Immature natural killer cell (primary cell): Measurements from ENCODE around the gene TSPAN11. TPM values are rescaled to one million over a fixed set of nuclear protein-coding genes. Genes with fewer than 3 reads are reported as not detected.

Experiments
- DNase-seq, 3 donors: peaks; one replicate each; pipeline ENCODE4 v3.0.0; 2022; ENCODE audit warnings: mixed read lengths in 1 of 3
- H3K27ac Mint-ChIP-seq, 6 donors: one replicate each; pipeline ENCODE4 v1.8.0; 2020; ENCODE audit warnings: mixed read lengths in 6 of 6, mild to moderate bottlenecking in 5 of 6, inconsistent platforms in 4 of 6, moderate library complexity in 3 of 6
- H3K27me3 Mint-ChIP-seq, 3 donors: one replicate each; pipeline ENCODE4 v1.8.0; 2020 to 2021; ENCODE audit warnings: low read depth in 3 of 3, mild to moderate bottlenecking in 3 of 3, mixed read lengths in 3 of 3, moderate library complexity in 3 of 3, inconsistent platforms in 1 of 3
- H3K36me3 Mint-ChIP-seq, 3 donors: one replicate each; pipeline ENCODE4 v1.8.0; 2020; ENCODE audit warnings: mixed read lengths in 3 of 3, inconsistent platforms in 2 of 3, mild to moderate bottlenecking in 2 of 3
- H3K4me1 Mint-ChIP-seq, 2 donors: one replicate each; pipeline ENCODE4 v1.8.0; 2020; ENCODE audit warnings: inconsistent platforms in 2 of 2, mild to moderate bottlenecking in 2 of 2, mixed read lengths in 2 of 2, moderate library complexity in 1 of 2
- H3K4me3 Mint-ChIP-seq, 5 donors: one replicate each; pipeline ENCODE4 v1.8.0; 2020; ENCODE audit warnings: mild to moderate bottlenecking in 5 of 5, mixed read lengths in 5 of 5, inconsistent platforms in 3 of 5, moderate library complexity in 3 of 5
- H3K9me3 Mint-ChIP-seq, 6 donors: one replicate each; pipeline ENCODE4 v1.8.0; 2020; ENCODE audit warnings: mild to moderate bottlenecking in 6 of 6, mixed read lengths in 6 of 6, inconsistent platforms in 4 of 6, moderate library complexity in 3 of 6
- polyA plus RNA-seq, 3 donors: library from polyadenylated mRNA; unstranded; fragments of 300-500 nt; fragmentation: Illumina TruSeq; gene quantifications; one replicate each; pipeline ENCODE4 v1.2.3, GENCODE V29; 2021

The TSPAN11 gene
- polyA plus RNA-seq, 3 donors from 2014 or later, result not detected

DNA sequence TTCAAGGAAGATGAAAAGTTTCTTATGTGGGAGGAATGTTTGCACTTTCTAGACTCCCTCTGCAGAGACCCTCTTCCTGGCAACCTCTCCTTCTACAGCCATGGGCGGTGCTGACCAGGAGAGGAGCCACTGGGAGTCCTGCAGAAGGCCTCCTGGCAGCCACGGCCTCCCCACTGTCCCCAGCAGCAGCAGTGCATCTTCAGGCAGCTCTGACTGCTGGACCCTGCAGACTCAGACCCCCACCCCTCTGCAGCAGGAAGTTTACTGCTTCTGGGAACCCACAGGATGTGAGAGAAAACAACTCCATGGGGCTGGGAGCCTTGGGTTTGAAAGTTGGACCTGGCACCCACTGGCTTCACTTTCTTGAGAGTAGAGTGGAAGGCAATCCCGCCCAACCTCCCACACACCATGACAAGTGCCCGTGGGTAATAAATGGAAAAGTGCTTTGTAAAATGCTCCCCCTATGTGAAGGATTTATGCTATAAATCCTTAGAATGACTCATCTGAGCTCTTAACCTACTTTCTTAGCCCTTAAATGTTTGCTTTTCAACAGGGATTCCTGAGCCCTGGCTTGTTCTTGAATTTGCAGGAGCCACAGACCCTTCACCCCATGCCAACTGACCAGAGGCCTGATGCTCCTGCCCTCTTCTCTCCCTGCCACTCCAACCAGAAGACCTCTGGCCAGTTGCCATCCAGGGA is 109.6 kb downstream of the TSPAN11 start:
- no peaks in the 10 kb centered on the region for H3K4me1 Mint-ChIP-seq
- H3K4me3 Mint-ChIP-seq, result no peak overlapping the region
- H3K27ac Mint-ChIP-seq, result no peak overlapping the region
- no peaks in the 10 kb centered on the region for H3K36me3 Mint-ChIP-seq
- peaks cover 0 to 2% (median 0%) of the 10 kb centered on the region in 6 donors for H3K9me3 Mint-ChIP-seq
- no peak for DNase-seq
- peaks cover 0 to 8% (median 5%) of the 10 kb centered on the region in 3 donors for H3K27me3 Mint-ChIP-seq

DNA sequence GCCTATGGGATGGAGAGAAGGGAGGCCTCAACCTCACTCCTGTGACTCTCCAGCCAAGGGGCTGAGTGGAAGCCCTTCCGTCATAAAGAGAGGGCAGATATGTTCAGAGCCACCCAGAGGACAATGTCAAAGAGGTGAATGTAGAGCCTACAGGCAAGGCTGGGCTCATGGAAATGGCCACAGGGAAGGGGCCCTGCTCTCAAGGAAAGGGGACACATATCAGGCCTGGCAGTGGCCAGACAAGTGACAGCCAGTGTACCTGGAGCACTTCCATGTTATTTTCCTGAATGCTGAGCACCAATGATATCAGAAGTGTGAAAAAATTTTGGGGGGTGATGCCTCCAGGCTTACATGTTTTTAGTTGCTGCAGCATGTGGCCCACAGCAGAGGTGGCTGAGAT is 110.5 kb downstream of the TSPAN11 start:
- H3K36me3 Mint-ChIP-seq, result no peaks in the 10 kb centered on the region
- no peak for DNase-seq
- peaks cover 0 to 5% (median 5%) of the 10 kb centered on the region in 3 donors for H3K27me3 Mint-ChIP-seq
- H3K4me1 Mint-ChIP-seq, result no peaks in the 10 kb centered on the region
- H3K9me3 Mint-ChIP-seq, result peaks cover 0 to 2% (median 0%) of the 10 kb centered on the region in 6 donors
- H3K27ac Mint-ChIP-seq, result no peak overlapping the region
- H3K4me3 Mint-ChIP-seq, result no peak overlapping the region

DNA sequence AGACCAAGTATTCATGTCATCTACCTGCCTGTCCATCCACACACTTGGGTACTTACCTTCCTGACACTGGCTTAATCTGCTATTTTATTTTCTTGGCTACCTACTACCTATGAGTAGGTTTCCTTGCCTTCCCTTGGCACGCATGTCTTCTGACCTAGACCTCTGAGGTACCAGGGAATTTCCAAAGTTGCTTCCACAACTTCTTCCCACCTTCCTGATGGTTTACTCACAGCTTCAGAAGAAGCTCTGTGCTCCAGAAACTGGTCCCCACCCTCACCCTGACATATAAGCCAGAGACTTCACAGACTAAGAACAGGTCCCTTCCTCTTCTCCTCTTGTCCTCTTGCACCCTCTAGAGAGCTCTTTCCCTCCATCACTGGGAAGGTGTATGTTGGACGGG is 111.4 kb downstream of the TSPAN11 start:
- DNase-seq, result no peak
- peaks cover 0 to 5% (median 3%) of the 10 kb centered on the region in 3 donors for H3K27me3 Mint-ChIP-seq

DNA sequence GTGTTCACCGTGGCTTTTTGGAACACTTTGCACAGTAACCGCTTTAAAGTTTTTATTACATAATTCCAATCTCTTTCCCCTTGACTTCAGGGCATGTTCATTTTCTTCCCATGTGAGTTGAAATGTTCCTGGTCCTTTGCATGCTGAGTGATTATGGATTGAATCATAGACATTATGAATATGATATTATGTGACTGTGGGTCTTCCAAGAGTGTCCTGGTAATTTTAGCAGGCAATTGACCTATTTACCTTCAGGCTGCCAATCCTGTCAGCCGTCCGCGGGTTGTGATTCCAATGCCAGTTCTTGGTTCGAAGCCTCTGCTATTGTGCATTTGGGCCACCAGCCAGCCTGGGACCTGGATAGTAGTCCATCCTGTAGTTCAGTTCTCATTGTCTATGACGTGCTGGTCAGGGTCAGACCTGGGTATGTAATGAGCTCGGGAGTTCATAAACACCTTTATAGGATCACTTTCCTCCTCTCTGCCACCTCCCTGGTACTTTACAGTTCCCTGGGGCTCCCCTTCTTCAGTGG is 114.6 kb downstream of the TSPAN11 start:
- H3K4me1 Mint-ChIP-seq, result no peaks in the 10 kb centered on the region
- H3K9me3 Mint-ChIP-seq, result no peaks in the 10 kb centered on the region
- no peaks in the 10 kb centered on the region for H3K36me3 Mint-ChIP-seq
- H3K27me3 Mint-ChIP-seq, result peaks cover 0 to 9% (median 0%) of the 10 kb centered on the region in 3 donors
- DNase-seq, result no peak
- no peak overlapping the region for H3K27ac Mint-ChIP-seq
- H3K4me3 Mint-ChIP-seq, result no peak overlapping the region

More for the DNA sequence above, 111.4 kb downstream of the TSPAN11 start:
- peaks cover 0 to 2% (median 0%) of the 10 kb centered on the region in 6 donors for H3K9me3 Mint-ChIP-seq
- H3K27ac Mint-ChIP-seq, result no peak overlapping the region
- no peaks in the 10 kb centered on the region for H3K36me3 Mint-ChIP-seq
- H3K4me1 Mint-ChIP-seq, result no peaks in the 10 kb centered on the region
- H3K4me3 Mint-ChIP-seq, result no peak overlapping the region

Other genes starting within 250 kb of the TSPAN11 start
- gene IPO8, start 230.9 kb upstream of the TSPAN11 start, polyA plus RNA-seq, result 10 to 100 TPM in 2 of 3 donors, 1 to 10 TPM in 1; 7.2 to 18.4 (median 11.1) TPM
- gene CAPRIN2, start 171.8 kb upstream of the TSPAN11 start, polyA plus RNA-seq, result 1 to 10 TPM; 3.0 to 8.8 (median 7.2) TPM
- 10 to 100 TPM in 1 of 3 donors, 1 to 10 TPM in 1, not detected in 1; 5.4 to 14.7 TPM for gene DDX11, start 147.1 kb downstream of the TSPAN11 start, polyA plus RNA-seq